GM19324 (cell line): Measurements from ENCODE around the gene PSMF1.

Experiments used
- ATAC-seq: cut with Tn5 transposase; IDR thresholded peaks from one replicate; pipeline ENCODE4 v1.9.1; 2021; ENCODE audit warnings: mild to moderate bottlenecking, moderate library complexity; ENCODE audit not compliant: unreplicated experiment, low FRiP score

Gene PSMF1

GRCh38 chr20:1118336-1119127 lies at the start of gene PSMF1:
Gene PSMF1 (plus strand): TSS chr20:1118602. CDS start chr20:1118774, 172 bp downstream.
- ATAC-seq = peak; percentile 91

GRCh38 chr20:1072258-1072657 lies 46.1 kb upstream of the PSMF1 start:
- ATAC-seq = no peak

GRCh38 chr20:1075616-1076015 lies 42.8 kb upstream of the PSMF1 start:
- no peak for ATAC-seq

DNA sequence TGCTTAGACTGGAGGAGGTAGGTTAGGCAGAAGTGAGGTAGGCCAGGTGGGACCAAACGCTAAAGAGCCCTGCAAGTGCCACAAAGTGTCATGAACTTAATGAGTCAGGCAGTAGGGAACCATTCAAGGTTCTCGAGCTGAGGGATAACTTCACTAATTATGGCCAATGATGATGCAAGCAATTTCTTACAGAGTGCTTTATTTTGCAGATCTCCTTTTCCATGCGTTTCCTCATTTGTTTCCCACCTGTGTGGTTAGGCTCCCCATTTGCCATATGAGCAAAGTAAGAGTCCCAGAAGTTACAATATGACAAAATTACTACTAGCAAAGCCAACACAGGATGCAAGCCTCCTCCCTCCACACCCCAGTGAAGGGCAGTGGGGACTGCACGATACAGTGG lies 36.5 kb upstream of the PSMF1 start:
- no peak for ATAC-seq

DNA sequence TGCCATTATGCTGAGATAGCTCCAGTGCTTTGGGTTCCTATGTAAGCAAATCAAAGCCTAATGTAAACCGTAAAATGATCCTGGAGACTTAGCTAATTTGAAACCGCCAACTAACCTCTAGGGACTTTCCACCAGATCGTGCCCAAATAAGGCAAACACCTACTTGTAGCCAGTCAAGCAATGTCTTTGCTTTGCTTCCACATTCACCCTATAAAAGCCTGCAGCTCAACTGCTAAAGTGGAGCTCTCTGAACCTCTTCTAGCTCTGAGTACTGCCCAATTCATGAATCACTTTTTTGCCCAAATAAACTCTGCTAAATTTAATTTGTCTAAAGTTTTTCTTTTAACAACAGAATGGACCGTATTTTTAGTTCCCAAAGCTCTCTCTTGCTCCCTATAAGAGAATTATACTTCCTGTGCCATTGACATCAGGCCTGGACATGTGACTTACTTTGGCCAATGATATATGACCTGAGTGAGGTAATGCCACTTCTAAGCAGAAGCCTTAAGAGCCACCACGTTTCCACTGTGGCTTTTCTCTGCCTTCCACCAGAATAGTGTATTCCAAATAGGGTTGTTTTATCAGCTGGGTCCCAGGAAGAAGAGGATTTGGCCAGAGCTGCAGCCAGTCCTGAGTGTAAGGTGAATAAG lies 34.8 kb upstream of the PSMF1 start:
- ATAC-seq = no peak

- ATAC-seq = no peak
Observed at GRCh38 chr20:1085492-1086276, 32.7 kb upstream of the PSMF1 start.

DNA sequence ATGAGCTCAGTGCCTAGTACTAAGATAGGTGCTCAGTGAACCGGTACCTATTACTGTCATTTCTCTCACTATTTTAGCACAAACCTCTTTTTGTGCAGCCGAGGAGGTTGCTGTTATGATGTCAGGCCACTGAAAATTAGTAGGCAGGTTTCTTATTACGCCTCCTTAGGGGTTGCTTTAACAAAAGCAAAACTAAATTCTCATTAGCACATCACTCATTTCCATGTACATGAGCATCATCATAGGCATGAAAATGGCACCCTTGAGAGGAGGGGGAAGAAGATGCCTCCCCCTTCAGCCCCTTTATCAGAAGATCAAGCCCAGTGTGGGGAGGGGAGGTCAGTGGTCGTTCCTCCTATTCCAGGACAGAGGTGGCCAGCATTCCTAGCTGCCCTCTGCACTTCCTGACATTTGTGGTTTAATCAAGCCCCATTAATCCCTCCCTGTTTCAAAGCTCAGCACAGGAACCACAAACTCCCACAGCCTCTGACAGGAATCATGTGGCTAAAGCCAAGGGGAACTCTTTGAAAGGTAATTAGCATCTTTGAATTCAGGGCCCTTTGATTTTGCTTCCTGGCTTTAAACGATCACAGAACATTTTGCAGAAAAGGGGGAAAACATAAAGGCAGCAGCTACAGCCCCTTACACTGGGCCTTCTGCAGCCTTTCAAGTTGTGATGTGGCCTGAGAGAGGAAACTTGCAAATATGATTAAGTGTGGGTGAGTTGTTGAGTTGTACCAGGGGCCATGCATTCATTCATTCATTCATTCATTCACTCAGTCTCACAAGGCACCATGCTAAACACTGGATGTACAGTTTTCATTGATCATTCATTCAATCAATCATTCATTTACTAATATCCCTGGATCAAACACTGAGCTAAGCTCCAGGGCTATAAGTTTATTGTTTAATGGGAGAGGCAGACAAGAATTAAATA lies 31.9 kb upstream of the PSMF1 start:
- ATAC-seq = no peak

DNA sequence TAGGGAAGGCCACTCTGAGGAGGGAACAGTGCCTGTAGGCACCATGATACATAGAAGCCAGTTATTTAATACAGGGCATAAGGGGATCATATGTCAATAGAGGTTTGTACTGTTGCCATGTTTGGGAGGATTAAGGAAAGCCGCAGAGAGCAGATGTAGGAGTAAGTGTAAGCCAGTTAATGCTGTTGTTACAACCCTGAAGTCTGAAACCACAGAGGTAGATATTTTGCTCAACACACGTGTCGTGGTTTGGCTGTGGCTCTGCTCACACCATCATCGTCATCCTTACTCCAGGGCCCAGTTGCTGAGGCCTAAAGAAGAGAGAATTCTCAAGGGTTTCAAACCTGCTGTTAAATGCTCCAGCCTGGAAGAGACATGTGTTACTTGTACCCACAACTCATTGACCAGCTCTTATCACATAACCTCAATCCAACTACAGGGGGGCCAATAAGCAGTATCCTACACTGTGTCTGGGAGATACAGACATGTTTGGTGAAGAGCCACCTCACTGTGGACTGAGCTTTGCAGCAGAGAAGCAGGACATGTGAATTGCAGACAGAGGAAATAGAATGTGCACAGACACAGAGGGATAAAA lies 31.0 kb upstream of the PSMF1 start:
- ATAC-seq = no peak

DNA sequence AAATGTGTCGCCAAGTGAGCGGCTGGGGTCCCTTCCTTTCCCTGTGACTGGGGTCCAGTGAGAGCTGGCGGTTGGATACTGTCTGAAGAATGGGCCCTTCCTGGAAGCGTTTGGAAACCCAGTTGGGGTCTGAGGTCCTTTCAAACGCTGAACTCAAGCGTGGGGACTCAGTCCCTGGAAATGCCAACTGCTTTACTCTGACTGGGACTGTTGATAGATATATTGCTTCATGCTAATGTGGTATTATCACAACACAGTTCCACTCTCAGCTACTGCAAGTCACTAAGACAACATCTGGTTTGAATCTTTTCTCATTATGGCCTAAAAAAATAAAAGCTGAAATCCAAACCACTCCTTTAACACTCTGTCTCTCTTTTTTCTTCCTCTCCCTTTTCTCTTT lies 23.7 kb upstream of the PSMF1 start:
- ATAC-seq = no peak

DNA sequence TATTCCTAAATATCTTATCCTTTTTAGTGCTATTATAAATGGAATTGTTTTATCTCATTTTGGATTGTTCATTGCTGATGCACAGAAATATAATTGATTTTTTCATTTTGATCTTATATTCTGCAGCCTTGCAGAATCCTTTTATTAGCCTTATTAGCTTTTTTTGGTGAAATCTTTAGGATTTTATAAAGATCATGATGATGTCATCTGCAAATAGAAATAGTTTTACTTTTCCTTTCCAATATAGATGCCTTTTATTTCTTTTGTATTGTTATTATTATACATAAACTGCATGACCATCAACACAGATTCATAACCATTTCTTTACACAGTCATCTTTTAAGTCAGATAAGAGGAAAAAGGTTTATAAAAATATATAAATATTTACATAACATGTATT lies 16.9 kb upstream of the PSMF1 start:
- ATAC-seq = no peak

DNA sequence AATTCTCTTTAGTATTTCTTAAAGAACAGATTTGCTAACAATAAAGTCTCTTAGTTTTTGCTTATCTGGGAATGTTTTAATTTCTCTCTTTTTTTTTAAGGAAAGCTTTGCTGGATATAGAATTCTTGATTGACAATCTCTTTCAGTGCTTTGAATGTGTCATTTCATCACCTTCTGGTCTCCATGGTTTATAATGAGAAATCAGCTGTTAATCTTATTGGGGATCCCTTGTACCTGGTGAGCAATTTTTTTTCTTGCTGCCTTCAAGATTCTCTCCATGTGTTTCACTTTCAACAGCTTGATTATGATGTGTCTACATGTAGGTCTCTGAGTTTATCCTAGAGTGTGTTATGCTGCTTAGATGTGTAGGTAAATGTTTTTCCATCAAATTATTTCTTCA lies 16.4 kb upstream of the PSMF1 start:
- no peak for ATAC-seq

DNA sequence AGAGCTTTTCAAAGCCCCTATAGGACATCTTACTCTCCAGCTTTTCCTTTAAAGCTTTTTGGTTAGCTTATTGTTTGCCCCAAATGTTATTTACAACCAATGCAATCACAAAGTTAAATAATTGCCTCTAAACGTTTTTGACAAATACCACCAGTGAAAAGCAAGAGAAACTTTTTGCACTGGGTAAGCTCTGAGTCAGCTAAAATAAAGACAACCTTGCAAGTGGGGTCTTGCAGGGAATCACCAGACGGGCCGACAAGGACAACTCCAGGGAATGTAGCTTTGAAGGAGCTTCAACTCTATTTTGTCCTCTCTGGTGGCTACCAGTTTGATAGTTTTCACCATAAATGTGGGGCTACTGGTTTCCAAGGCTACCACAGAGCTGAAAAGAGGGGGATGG lies 14.7 kb upstream of the PSMF1 start:
- ATAC-seq = no peak

DNA sequence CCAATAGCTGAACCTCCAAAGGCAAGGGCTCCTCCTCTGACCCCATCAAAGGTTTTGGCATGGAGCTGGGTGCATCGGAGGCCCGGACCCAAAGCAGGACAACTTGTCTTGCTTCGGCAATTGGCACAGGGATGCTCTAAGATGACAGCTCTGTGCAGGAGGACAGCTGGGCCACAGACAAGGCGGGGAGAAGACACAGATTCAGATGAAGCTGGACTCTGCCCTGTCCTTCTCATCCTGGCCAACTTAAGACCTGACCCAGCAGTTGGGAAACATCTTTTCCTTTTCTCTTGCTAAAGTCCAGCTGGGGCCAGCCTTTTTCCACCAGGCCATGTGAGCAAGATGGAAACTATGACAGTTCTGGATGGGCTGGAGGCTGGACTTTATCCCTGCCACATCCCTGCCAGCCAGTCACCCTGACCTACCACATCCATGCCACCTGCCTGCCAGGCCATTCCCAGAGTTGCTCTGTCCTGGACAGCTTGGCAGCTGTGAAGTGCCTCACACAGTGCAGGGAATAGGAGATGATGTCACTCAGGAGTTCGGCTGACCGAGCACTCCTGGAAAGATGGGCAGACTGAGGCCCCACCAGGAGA lies 12.7 kb upstream of the PSMF1 start:
- ATAC-seq = no peak

- no peak for ATAC-seq
Observed at GRCh38 chr20:1107176-1107575, 11.2 kb upstream of the PSMF1 start.

GRCh38 chr20:1108437-1108920 lies 9.9 kb upstream of the PSMF1 start:
- no peak for ATAC-seq

GRCh38 chr20:1112908-1113307 lies 5.5 kb upstream of the PSMF1 start:
- ATAC-seq = no peak

GRCh38 chr20:1118004-1118335 lies 432 bp upstream of the PSMF1 start:
- no peak for ATAC-seq

DNA sequence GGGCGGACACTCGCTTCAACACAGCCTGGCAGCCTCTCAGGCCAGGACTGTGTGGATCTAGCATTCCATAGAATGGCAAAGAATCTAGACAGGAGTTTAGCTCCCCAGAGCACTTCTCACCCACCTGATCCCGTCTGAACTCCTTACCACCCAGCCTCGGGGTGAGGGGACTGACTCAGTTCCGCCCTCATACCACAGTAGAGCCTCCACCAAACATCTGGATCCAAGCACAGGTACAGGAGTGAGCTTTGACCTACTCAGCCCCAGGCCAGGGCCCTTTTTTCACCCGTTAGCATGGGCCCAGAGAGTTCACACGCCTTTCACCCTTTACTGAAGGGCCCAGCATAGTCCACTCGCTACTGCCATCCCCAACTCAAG lies 715 bp downstream of the PSMF1 start:
- no peak for ATAC-seq

- no peak for ATAC-seq
Observed at GRCh38 chr20:1119524-1119923, 1.1 kb downstream of the PSMF1 start.

GRCh38 chr20:1121429-1121828 lies 3.0 kb downstream of the PSMF1 start:
- ATAC-seq = no peak
